Natural killer cell (primary cell): Measurements from ENCODE around the gene GABPA. TPM values are rescaled to one million over a fixed set of nuclear protein-coding genes. Genes with fewer than 3 reads are reported as not detected.
"Not testable (repeated sequence)": the region's sequence is repeated elsewhere in the genome, so short reads cannot be mapped to it uniquely, and the experiment has no call there.

Experiments used
- ATAC-seq, 3 donors: fragments of 150-1000 bp in 2 of 3; fragments of 200-7000 bp in 1 of 3; cut with Tn5 transposase; 1 replicate in 1 of 3; 2 replicates in 2 of 3; pipeline ENCODE4 v1.10.0; 2021; ENCODE audit warnings: mild to moderate bottlenecking in 2 of 3, moderate library complexity in 2 of 3
- DNase-seq, 2 donors: peaks; one replicate each; pipeline versions ENCODE4 v3.0.0 to v3.0.0-alpha.2; 2013 to 2021; ENCODE audit warnings: mixed read lengths in 1 of 2
- H3K27ac ChIP-seq: one replicate; pipeline ENCODE4 v1.5.1; 2013; ENCODE audit warnings: mild to moderate bottlenecking, low read length
- H3K27me3 ChIP-seq: one replicate; pipeline ENCODE4 v1.6.1; 2013; ENCODE audit warnings: low read length; ENCODE audit not compliant: control insufficient read depth, insufficient read depth
- H3K36me3 ChIP-seq: one replicate; pipeline ENCODE4 v1.6.1; 2013; ENCODE audit warnings: low read length; ENCODE audit not compliant: control insufficient read depth, insufficient read depth
- H3K4me1 ChIP-seq: one replicate; pipeline ENCODE4 v1.6.1; 2013; ENCODE audit warnings: low read length; ENCODE audit not compliant: control insufficient read depth, insufficient read depth
- H3K4me3 ChIP-seq: one replicate; pipeline ENCODE4 v1.5.1; 2013; ENCODE audit warnings: low read length
- H3K9me3 ChIP-seq: one replicate; pipeline ENCODE4 v1.6.1; 2013; ENCODE audit warnings: low read length; ENCODE audit not compliant: control insufficient read depth, insufficient read depth
- H3K27ac Mint-ChIP-seq, 2 donors: one replicate each; pipeline ENCODE4 v1.8.0; 2022; ENCODE audit warnings: mild to moderate bottlenecking in 2 of 2, mixed read lengths in 2 of 2, moderate library complexity in 1 of 2
- H3K27me3 Mint-ChIP-seq, 2 donors: one replicate each; pipeline ENCODE4 v1.8.0; 2022; ENCODE audit warnings: low read depth in 2 of 2, mixed read lengths in 2 of 2
- H3K36me3 Mint-ChIP-seq: one replicate; pipeline ENCODE4 v1.8.0; 2022; ENCODE audit warnings: mixed read lengths
- H3K4me1 Mint-ChIP-seq, 2 donors: one replicate each; pipeline ENCODE4 v1.8.0; 2022; ENCODE audit warnings: mixed read lengths in 2 of 2
- H3K4me3 Mint-ChIP-seq: one replicate; pipeline ENCODE4 v1.8.0; 2022; ENCODE audit warnings: mild to moderate bottlenecking, moderate library complexity, mixed read lengths
- H3K9me3 Mint-ChIP-seq, 2 donors: one replicate each; pipeline ENCODE4 v1.8.0; 2022; ENCODE audit warnings: mixed read lengths in 2 of 2
- whole genome bisulfite sequencing: methylation state at CpG from one replicate; pipeline ENCODE4 v1.1.7; 2013; ENCODE audit warnings: missing lambda C conversion rate; ENCODE audit not compliant: insufficient coverage; 5-methylcytosine and 5-hydroxymethylcytosine counted together
- intact Hi-C: fragments of 100-400 bp; cut with micrococcal nuclease; formaldehyde crosslinking; loops from one replicate; pipeline ENCODE4 v1.14.2; 2022
- total RNA-seq, 4 donors: library from RNA; stranded (reverse); fragments of 120-200 nt in 1 of 4; gene quantifications; one replicate each; pipeline versions ENCODE4 v1.2.3 to v1.2.4, GENCODE V29; 2013 to 2022
- TF ChIP-seq, protein P1 (sequence below): fragments of 200-600 bp; IDR thresholded peaks from one replicate; pipeline ENCODE4 v1.8.0; 2022; ENCODE audit warnings: antibody characterized with exemption

The GABPA gene
- total RNA-seq, 3 donors from 2014 or later (not counting 1 experiment from before 2014, with no cell fraction given), result 25.2 to 29.3 (median 27.7) TPM

DNA sequence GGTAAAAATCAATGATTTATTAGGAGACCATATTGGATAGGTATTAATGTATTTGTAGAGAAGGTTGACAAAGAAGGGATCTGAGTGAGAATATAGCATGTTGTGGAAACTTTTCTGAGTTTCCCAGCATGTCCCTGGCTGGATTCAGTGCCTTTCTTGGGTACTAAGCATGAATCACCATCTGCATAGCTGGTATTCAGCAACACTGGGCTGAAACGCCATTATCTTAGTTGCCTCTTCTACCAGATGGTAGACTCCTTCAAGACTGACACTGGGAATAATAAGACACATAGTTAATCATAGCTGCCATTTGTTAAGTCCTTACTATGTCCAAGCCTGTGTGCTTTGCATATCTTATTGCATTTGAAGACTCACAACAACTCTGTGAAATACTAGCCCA, 45.5 kb upstream of the GABPA start:
- no peak for ATAC-seq
- H3K27me3 Mint-ChIP-seq, result peaks cover 0 to 5% of the 10 kb centered on the region in 2 donors
- 96% methylated on average over 1 of the region's 1 CpG for WGBS

GRCh38 chr21:25691976-25692375, 42.8 kb upstream of the GABPA start:
- intact Hi-C loops, result no loop called here
- WGBS, result 88% methylated on average over 2 of the region's 3 CpGs
- TF ChIP-seq, protein P1, sequence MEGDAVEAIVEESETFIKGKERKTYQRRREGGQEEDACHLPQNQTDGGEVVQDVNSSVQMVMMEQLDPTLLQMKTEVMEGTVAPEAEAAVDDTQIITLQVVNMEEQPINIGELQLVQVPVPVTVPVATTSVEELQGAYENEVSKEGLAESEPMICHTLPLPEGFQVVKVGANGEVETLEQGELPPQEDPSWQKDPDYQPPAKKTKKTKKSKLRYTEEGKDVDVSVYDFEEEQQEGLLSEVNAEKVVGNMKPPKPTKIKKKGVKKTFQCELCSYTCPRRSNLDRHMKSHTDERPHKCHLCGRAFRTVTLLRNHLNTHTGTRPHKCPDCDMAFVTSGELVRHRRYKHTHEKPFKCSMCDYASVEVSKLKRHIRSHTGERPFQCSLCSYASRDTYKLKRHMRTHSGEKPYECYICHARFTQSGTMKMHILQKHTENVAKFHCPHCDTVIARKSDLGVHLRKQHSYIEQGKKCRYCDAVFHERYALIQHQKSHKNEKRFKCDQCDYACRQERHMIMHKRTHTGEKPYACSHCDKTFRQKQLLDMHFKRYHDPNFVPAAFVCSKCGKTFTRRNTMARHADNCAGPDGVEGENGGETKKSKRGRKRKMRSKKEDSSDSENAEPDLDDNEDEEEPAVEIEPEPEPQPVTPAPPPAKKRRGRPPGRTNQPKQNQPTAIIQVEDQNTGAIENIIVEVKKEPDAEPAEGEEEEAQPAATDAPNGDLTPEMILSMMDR, result no peak

More for the DNA sequence above, 45.5 kb upstream of the GABPA start:
- Mint-ChIP-seq H3K36me3 (no peaks in the 10 kb centered on the region), H3K27ac (no peak overlapping the region), H3K4me3 (no peak overlapping the region), H3K4me1 (no peaks in the 10 kb centered on the region), H3K9me3 (no peaks in the 10 kb centered on the region)
- Histone ChIP-seq H3K36me3 (no peaks in the 10 kb centered on the region), H3K27me3 (no peaks in the 10 kb centered on the region), H3K4me3 (no peak overlapping the region), H3K9me3 (no peaks in the 10 kb centered on the region), H3K27ac (no peak overlapping the region), H3K4me1 (no peaks in the 10 kb centered on the region)
- intact Hi-C loops, result no loop called here
- TF ChIP-seq, protein P1, result no peak
- no peak for DNase-seq

DNA sequence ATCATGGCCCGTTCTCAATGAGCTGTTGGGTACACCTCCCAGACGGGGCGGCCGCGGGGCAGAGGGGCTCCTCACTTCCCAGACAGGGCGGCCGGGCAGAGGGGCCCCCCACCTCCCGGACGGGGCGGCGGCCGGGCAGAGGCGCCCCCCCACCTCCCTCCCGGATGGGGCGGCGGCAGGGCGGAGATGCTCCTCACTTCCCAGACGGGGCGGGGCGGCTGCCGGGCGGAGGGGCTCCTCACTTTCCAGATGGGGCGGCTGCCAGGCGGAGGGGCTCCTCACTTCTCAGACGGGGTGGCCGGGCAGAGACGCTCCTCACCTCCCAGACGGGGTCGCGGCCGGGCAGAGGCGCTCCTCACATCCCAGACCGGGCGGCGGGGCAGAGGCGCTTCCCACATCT, 39.3 kb upstream of the GABPA start:
- DNase-seq, H3K36me3 ChIP-seq, H3K9me3 ChIP-seq, H3K27ac Mint-ChIP-seq, H3K36me3 Mint-ChIP-seq, H3K27me3 Mint-ChIP-seq, H3K4me1 ChIP-seq, H3K4me1 Mint-ChIP-seq, H3K27ac ChIP-seq, H3K27me3 ChIP-seq, H3K4me3 ChIP-seq, H3K9me3 Mint-ChIP-seq, H3K4me3 Mint-ChIP-seq, intact Hi-C loops, ATAC-seq: not testable (repeated sequence)
- 95% methylated on average over 36 of the region's 36 CpGs for WGBS

More at GRCh38 chr21:25691976-25692375, 42.8 kb upstream of the GABPA start:
- no peaks in the 10 kb centered on the region for H3K9me3 ChIP-seq
- H3K4me3 Mint-ChIP-seq, result no peak overlapping the region
- H3K4me1 Mint-ChIP-seq, result no peaks in the 10 kb centered on the region
- no peak overlapping the region for H3K27ac Mint-ChIP-seq
- ATAC-seq (no peak), DNase-seq (no peak)
- H3K36me3 Mint-ChIP-seq, result no peaks in the 10 kb centered on the region
- no peak overlapping the region for H3K4me3 ChIP-seq
- H3K27me3 Mint-ChIP-seq, result no peaks in the 10 kb centered on the region
- no peaks in the 10 kb centered on the region for H3K27me3 ChIP-seq
- H3K9me3 Mint-ChIP-seq, result no peaks in the 10 kb centered on the region
- no peak overlapping the region for H3K27ac ChIP-seq
- H3K36me3 ChIP-seq, result no peaks in the 10 kb centered on the region
- H3K4me1 ChIP-seq, result no peaks in the 10 kb centered on the region

GRCh38 chr21:25700741-25701140, 34.0 kb upstream of the GABPA start:
- ATAC-seq (no peak), DNase-seq (no peak)
- no peak overlapping the region for H3K27ac Mint-ChIP-seq
- no peaks in the 10 kb centered on the region for H3K36me3 Mint-ChIP-seq
- WGBS, result 88% methylated on average over 1 of the region's 1 CpG
- H3K27me3 Mint-ChIP-seq, result no peaks in the 10 kb centered on the region
- Histone ChIP-seq H3K27me3 (no peaks in the 10 kb centered on the region), H3K27ac (no peak overlapping the region), H3K4me3 (no peak overlapping the region), H3K9me3 (no peaks in the 10 kb centered on the region), H3K36me3 (no peaks in the 10 kb centered on the region), H3K4me1 (no peaks in the 10 kb centered on the region)
- no peak overlapping the region for H3K4me3 Mint-ChIP-seq
- no peaks in the 10 kb centered on the region for H3K4me1 Mint-ChIP-seq
- intact Hi-C loops, result no loop called here
- H3K9me3 Mint-ChIP-seq, result no peaks in the 10 kb centered on the region
- TF ChIP-seq, protein P1, result no peak
